Prostate gland (tissue), 2 donors: Measurements from ENCODE around the gene SRGAP1.

Source experiments
- CTCF ChIP-seq, 4 experiments: fragments of 200-600 bp in 2 of 4; fragments of 450-650 bp in 2 of 4; sonication (generic) in 2 of 4; IDR thresholded peaks; 1 replicate in 3 of 4; 2 replicates in 1 of 4; pipeline ENCODE4 v1.5.1; 2016 to 2019; ENCODE audit warnings: antibody characterized with exemption in 4 of 4, mild to moderate bottlenecking in 2 of 4, moderate library complexity in 2 of 4
- POLR2A ChIP-seq: fragments of 450-650 bp; IDR thresholded peaks from one replicate; pipeline ENCODE4 v1.6.1; 2016; ENCODE audit warnings: antibody characterized with exemption, mild to moderate bottlenecking
- POLR2AphosphoS5 ChIP-seq: sonication (generic); formaldehyde crosslinking; IDR thresholded peaks from one replicate; pipeline ENCODE4 v1.6.1; 2017; ENCODE audit warnings: antibody characterized with exemption

- TF ChIP-seq CTCF (IDR thresholded peaks at IDR 0.05): no peak
- TF ChIP-seq POLR2A: no peak
- TF ChIP-seq POLR2AphosphoS5: no peak
These were observed 98.2 kb downstream of the SRGAP1 start for GRCh38 chr12:63942464-63943241.
